H9 (cell line): ENCODE results near the gene PLXNA2. TPM values are rescaled to one million over a fixed set of nuclear protein-coding genes. Genes with fewer than 3 reads are reported as not detected.

Experiments
- DNase-seq: peaks from one replicate; pipeline ENCODE4 v3.0.0-alpha.2; 2017
- H2AFZ ChIP-seq: one replicate; pipeline ENCODE4 v1.6.1; 2013; ENCODE audit warnings: mild to moderate bottlenecking, low read length, control low read depth, moderate library complexity
- H2AK5ac ChIP-seq: 2 replicates; pipeline ENCODE4 v1.6.1; 2013; ENCODE audit warnings: low read length, control low read depth, mixed read lengths; ENCODE audit not compliant: insufficient read length
- H2BK120ac ChIP-seq: one replicate; pipeline ENCODE4 v1.6.1; 2013; ENCODE audit warnings: low read depth, mild to moderate bottlenecking, low read length, control low read depth, inconsistent platforms; ENCODE audit not compliant: poor library complexity, severe bottlenecking
- H2BK12ac ChIP-seq: 2 replicates; pipeline ENCODE4 v1.6.1; 2013; ENCODE audit warnings: low read length, control low read depth, mixed read lengths, low read depth; ENCODE audit not compliant: insufficient read length
- H2BK15ac ChIP-seq: 2 replicates; pipeline ENCODE4 v1.6.1; 2013; ENCODE audit warnings: low read depth, low read length, control low read depth
- H2BK20ac ChIP-seq: one replicate; pipeline ENCODE4 v1.6.1; 2013; ENCODE audit warnings: low read depth, mild to moderate bottlenecking, low read length, control low read depth, inconsistent platforms; ENCODE audit not compliant: poor library complexity, severe bottlenecking
- H2BK5ac ChIP-seq: 2 replicates; pipeline ENCODE4 v1.6.1; 2013; ENCODE audit warnings: low read length, control low read depth, mixed read lengths; ENCODE audit not compliant: insufficient read length
- H3K14ac ChIP-seq: 2 replicates; pipeline ENCODE4 v1.6.1; 2013; ENCODE audit warnings: low read length, control low read depth; ENCODE audit not compliant: insufficient read depth
- H3K18ac ChIP-seq: 2 replicates; pipeline ENCODE4 v1.6.1; 2013; ENCODE audit warnings: low read depth, mild to moderate bottlenecking, mixed read lengths, low read length, control low read depth; ENCODE audit not compliant: insufficient read length
- H3K23ac ChIP-seq: 2 replicates; pipeline ENCODE4 v1.6.1; 2013; ENCODE audit warnings: low read length, control low read depth, mixed read lengths, low read depth; ENCODE audit not compliant: insufficient read length
- H3K23me2 ChIP-seq: 2 replicates; pipeline ENCODE4 v1.6.1; 2013; ENCODE audit warnings: low read depth, mild to moderate bottlenecking, mixed read lengths, low read length, control low read depth; ENCODE audit not compliant: insufficient read length, poor library complexity, severe bottlenecking
- H3K27ac ChIP-seq: 2 replicates; pipeline ENCODE4 v1.5.1; 2013; ENCODE audit warnings: low read length, control low read depth, mixed read lengths, low read depth; ENCODE audit not compliant: insufficient read length
- H3K27me3 ChIP-seq: 2 replicates; pipeline ENCODE4 v1.6.1; 2013; ENCODE audit warnings: low read length, control low read depth, inconsistent platforms; ENCODE audit not compliant: insufficient read depth
- H3K4ac ChIP-seq: 2 replicates; pipeline ENCODE4 v1.6.1; 2013; ENCODE audit warnings: low read depth, mild to moderate bottlenecking, control low read depth, inconsistent platforms, low read length, moderate library complexity
- H3K4me1 ChIP-seq: 2 replicates; pipeline ENCODE4 v1.6.1; 2013; ENCODE audit warnings: low read length, control low read depth, inconsistent platforms; ENCODE audit not compliant: insufficient read depth
- H3K4me2 ChIP-seq: 2 replicates; pipeline ENCODE4 v1.6.1; 2013; ENCODE audit warnings: low read length, control low read depth, mixed read lengths; ENCODE audit not compliant: insufficient read length, insufficient read depth
- H3K56ac ChIP-seq: 2 replicates; pipeline ENCODE4 v1.6.1; 2013; ENCODE audit warnings: low read depth, mild to moderate bottlenecking, mixed read lengths, low read length, control low read depth; ENCODE audit not compliant: insufficient read length
- H3K79me1 ChIP-seq: 2 replicates; pipeline ENCODE4 v1.6.1; 2013; ENCODE audit warnings: low read depth, mild to moderate bottlenecking, moderate library complexity, low read length, control low read depth, inconsistent platforms; ENCODE audit not compliant: insufficient read depth, poor library complexity, severe bottlenecking
- H3K79me2 ChIP-seq: 2 replicates; pipeline ENCODE4 v1.6.1; 2013; ENCODE audit warnings: low read length, control low read depth, inconsistent platforms; ENCODE audit not compliant: insufficient read depth
- H3K9ac ChIP-seq: 2 replicates; pipeline ENCODE4 v1.6.1; 2013; ENCODE audit warnings: low read length, control low read depth, mixed read lengths; ENCODE audit not compliant: insufficient read length; ENCODE audit errors: extremely low read depth
- H3K9me3 ChIP-seq: one replicate; pipeline ENCODE4 v1.6.1; 2013; ENCODE audit warnings: low read depth, low read length, inconsistent platforms; ENCODE audit not compliant: control insufficient read depth
- H3T11ph ChIP-seq: one replicate; pipeline ENCODE4 v1.6.1; 2013; ENCODE audit warnings: mild to moderate bottlenecking, low read length, control low read depth, inconsistent platforms
- H4K20me1 ChIP-seq: one replicate; pipeline ENCODE4 v1.6.1; 2013; ENCODE audit not compliant: control insufficient read depth, insufficient read length, insufficient read depth
- H4K5ac ChIP-seq: 2 replicates; pipeline ENCODE4 v1.6.1; 2013; ENCODE audit warnings: low read depth, mild to moderate bottlenecking, mixed read lengths, low read length, control low read depth; ENCODE audit not compliant: insufficient read length
- H4K8ac ChIP-seq: replicated peaks from 2 replicates; pipeline ENCODE4 v1.6.1; 2013; ENCODE audit warnings: low read length, control low read depth, mixed read lengths, low read depth; ENCODE audit not compliant: insufficient read length
- H4K91ac ChIP-seq: 2 replicates; pipeline ENCODE4 v1.6.1; 2013; ENCODE audit warnings: low read depth, mild to moderate bottlenecking, moderate library complexity, mixed read lengths, low read length, control low read depth; ENCODE audit not compliant: insufficient read length
- H3K27ac Mint-ChIP-seq, 3 experiments: 2 replicates in 2 of 3; 3 replicates in 1 of 3; pipeline ENCODE4 v1.8.0; 2020 to 2021; ENCODE audit warnings: mixed read lengths in 3 of 3, mild to moderate bottlenecking in 1 of 3, moderate library complexity in 1 of 3
- H3K27me3 Mint-ChIP-seq: 2 replicates; pipeline ENCODE4 v1.8.0; 2021; ENCODE audit warnings: low read depth, mild to moderate bottlenecking, moderate library complexity, mixed read lengths
- H3K36me3 Mint-ChIP-seq, 3 experiments: 2 replicates in 2 of 3; 3 replicates in 1 of 3; pipeline ENCODE4 v1.8.0; 2020 to 2021; ENCODE audit warnings: low read depth in 3 of 3, mixed read lengths in 3 of 3; ENCODE audit not compliant: insufficient read depth in 1 of 3
- H3K4me1 Mint-ChIP-seq, 2 experiments: 2 replicates each; pipeline ENCODE4 v1.8.0; 2020; ENCODE audit warnings: mixed read lengths in 2 of 2
- H3K4me3 Mint-ChIP-seq, 2 experiments: 2 replicates in 1 of 2; 3 replicates in 1 of 2; pipeline ENCODE4 v1.8.0; 2020 to 2021; ENCODE audit warnings: mild to moderate bottlenecking in 2 of 2, mixed read lengths in 2 of 2, moderate library complexity in 1 of 2
- H3K9me3 Mint-ChIP-seq, 2 experiments: 2 replicates in 1 of 2; 3 replicates in 1 of 2; pipeline ENCODE4 v1.8.0; 2020; ENCODE audit warnings: mild to moderate bottlenecking in 2 of 2, mixed read lengths in 2 of 2, moderate library complexity in 1 of 2
- WGBS: extraction: QIAGEN DNeasy Blood & Tissue Kit; methylation state at CpG from one replicate; pipeline ENCODE4 v1.1.7; 2013; ENCODE audit warnings: missing lambda C conversion rate, low lambda C conversion rate, mixed read lengths; ENCODE audit not compliant: insufficient read length; ENCODE audit errors: extremely low coverage; 5-methylcytosine and 5-hydroxymethylcytosine counted together
- total RNA-seq: library from RNA; stranded (reverse); gene quantifications from 2 replicates; pipeline ENCODE4 v1.2.1, GENCODE V29; 2021
- TF ChIP-seq, protein P1 (sequence below): fragments of 200-600 bp; sonication (generic); conservative IDR thresholded peaks from 3 replicates; pipeline ENCODE4 v1.8.0; 2021; ENCODE audit warnings: antibody characterized with exemption, mild to moderate bottlenecking

The PLXNA2 gene
- total RNA-seq, 1 experiment from 2014 or later, result 0.57 TPM

DNA sequence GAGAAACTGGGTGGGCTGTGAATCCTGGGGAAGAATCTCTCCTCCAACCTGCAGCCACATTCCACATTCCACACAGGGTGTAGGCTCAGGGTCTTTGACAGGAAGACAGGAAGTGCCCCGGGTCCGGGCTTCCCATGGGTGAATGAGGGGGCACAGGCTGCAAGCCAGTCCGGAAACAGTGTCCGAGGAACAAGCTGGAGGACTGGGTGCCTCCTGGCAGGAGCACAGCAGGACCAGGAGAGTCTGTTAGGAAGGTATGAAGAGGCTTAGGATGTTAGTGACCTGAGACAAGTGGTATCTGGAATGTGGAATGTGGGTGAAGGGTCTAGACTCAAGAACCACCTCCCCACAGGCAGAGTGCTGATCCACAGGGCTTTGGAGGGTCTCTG, 212.3 kb downstream of the PLXNA2 start:
- no peaks in the 10 kb centered on the region for H4K20me1 ChIP-seq
- no peak overlapping the region for H3K4ac ChIP-seq
- no peaks in the 10 kb centered on the region for H3K36me3 Mint-ChIP-seq
- no peaks in the 10 kb centered on the region for H3K79me1 ChIP-seq
- H3K4me2 ChIP-seq, result no peak overlapping the region
- H3K4me1 Mint-ChIP-seq, result peaks cover 20 to 22% of the 10 kb centered on the region in 2 experiments
- no peaks in the 10 kb centered on the region for H3K27me3 ChIP-seq
- H4K5ac ChIP-seq, result no peak overlapping the region
- H3K14ac ChIP-seq, result no peak overlapping the region
- no peak overlapping the region for H3K4me3 Mint-ChIP-seq
- H3K4me1 ChIP-seq, result no peaks in the 10 kb centered on the region
- H4K91ac ChIP-seq, result no peak overlapping the region
- no peak overlapping the region for H3T11ph ChIP-seq
- no peak overlapping the region for H4K8ac ChIP-seq
- no peak overlapping the region for H2BK15ac ChIP-seq
- H3K9me3 ChIP-seq, result no peaks in the 10 kb centered on the region
- H3K9ac ChIP-seq, result no peak overlapping the region
- H3K79me2 ChIP-seq, result no peaks in the 10 kb centered on the region
- H3K23ac ChIP-seq, result no peak overlapping the region
- no peak overlapping the region for H2BK120ac ChIP-seq
- no peak overlapping the region; a peak in 1 of 7 replicates for H3K27ac Mint-ChIP-seq
- WGBS, result no CpG with 5 or more reads among the region's 4 CpGs
- no peak overlapping the region for H3K18ac ChIP-seq
- no peak overlapping the region for H3K56ac ChIP-seq
- DNase-seq, result no peak
- TF ChIP-seq, protein P1, sequence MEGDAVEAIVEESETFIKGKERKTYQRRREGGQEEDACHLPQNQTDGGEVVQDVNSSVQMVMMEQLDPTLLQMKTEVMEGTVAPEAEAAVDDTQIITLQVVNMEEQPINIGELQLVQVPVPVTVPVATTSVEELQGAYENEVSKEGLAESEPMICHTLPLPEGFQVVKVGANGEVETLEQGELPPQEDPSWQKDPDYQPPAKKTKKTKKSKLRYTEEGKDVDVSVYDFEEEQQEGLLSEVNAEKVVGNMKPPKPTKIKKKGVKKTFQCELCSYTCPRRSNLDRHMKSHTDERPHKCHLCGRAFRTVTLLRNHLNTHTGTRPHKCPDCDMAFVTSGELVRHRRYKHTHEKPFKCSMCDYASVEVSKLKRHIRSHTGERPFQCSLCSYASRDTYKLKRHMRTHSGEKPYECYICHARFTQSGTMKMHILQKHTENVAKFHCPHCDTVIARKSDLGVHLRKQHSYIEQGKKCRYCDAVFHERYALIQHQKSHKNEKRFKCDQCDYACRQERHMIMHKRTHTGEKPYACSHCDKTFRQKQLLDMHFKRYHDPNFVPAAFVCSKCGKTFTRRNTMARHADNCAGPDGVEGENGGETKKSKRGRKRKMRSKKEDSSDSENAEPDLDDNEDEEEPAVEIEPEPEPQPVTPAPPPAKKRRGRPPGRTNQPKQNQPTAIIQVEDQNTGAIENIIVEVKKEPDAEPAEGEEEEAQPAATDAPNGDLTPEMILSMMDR, result no peak
- H3K9me3 Mint-ChIP-seq, result no peaks in the 10 kb centered on the region
- H2AK5ac ChIP-seq, result no peak overlapping the region
- H3K27ac ChIP-seq, result no peak overlapping the region
- H2BK12ac ChIP-seq, result no peak overlapping the region
- no peak overlapping the region for H2BK20ac ChIP-seq
- H2BK5ac ChIP-seq, result no peak overlapping the region
- H3K27me3 Mint-ChIP-seq, result peaks cover 7% of the 10 kb centered on the region
- no peak overlapping the region for H2AFZ ChIP-seq
- H3K23me2 ChIP-seq, result no peaks in the 10 kb centered on the region
